Activated CD4-positive, CD25-positive, alpha-beta regulatory T cell (primary cell): Measurements from ENCODE around the gene IGF1R.

Experiments
- DNase-seq, 4 experiments: peaks; one replicate each; lab custom pipeline; 2025; lab: John Stamatoyannopoulos, UW

IGF1R gene

GRCh38 chr15:98727115-98728040 is 79.0 kb downstream of the IGF1R start:
- DNase-seq, result no peak

- no peak for DNase-seq
Observed at GRCh38 chr15:98728082-98728810, 79.9 kb downstream of the IGF1R start.

- DNase-seq, result no peak
Observed at GRCh38 chr15:98728811-98729160, 80.4 kb downstream of the IGF1R start.

GRCh38 chr15:98729446-98730042 is 81.2 kb downstream of the IGF1R start:
- DNase-seq, result no peak

GRCh38 chr15:98730860-98731711 is 82.7 kb downstream of the IGF1R start:
- no peak for DNase-seq

- DNase-seq, result no peak
Observed at GRCh38 chr15:98731712-98732450, 83.5 kb downstream of the IGF1R start.

- DNase-seq, result no peak
Observed at GRCh38 chr15:98733098-98733497, 84.8 kb downstream of the IGF1R start.

- no peak for DNase-seq
Observed at GRCh38 chr15:98734466-98735199, 86.3 kb downstream of the IGF1R start.

GRCh38 chr15:98735304-98735703 is 87.0 kb downstream of the IGF1R start:
- DNase-seq, result no peak

GRCh38 chr15:98735895-98736617 is 87.7 kb downstream of the IGF1R start:
- DNase-seq, result no peak

- DNase-seq, result no peak
Observed at GRCh38 chr15:98737159-98737558, 88.8 kb downstream of the IGF1R start.

GRCh38 chr15:98737721-98738120 is 89.4 kb downstream of the IGF1R start:
- DNase-seq, result no peak

GRCh38 chr15:98738689-98739401 is 90.5 kb downstream of the IGF1R start:
- DNase-seq, result no peak

GRCh38 chr15:98740295-98740694 is 92.0 kb downstream of the IGF1R start:
- DNase-seq, result no peak

GRCh38 chr15:98740963-98741362 is 92.6 kb downstream of the IGF1R start:
- DNase-seq, result no peak

GRCh38 chr15:98743177-98743576 is 94.8 kb downstream of the IGF1R start:
- DNase-seq, result no peak

GRCh38 chr15:98744506-98744905 is 96.2 kb downstream of the IGF1R start:
- no peak for DNase-seq

GRCh38 chr15:98745179-98745578 is 96.8 kb downstream of the IGF1R start:
- DNase-seq, result no peak
